ENCODE measurements around the gene MC4R.

Gene MC4R

GRCh38 chr18:60329131-60329530, 43.4 kb downstream of the MC4R start:
- DNase-seq (ENCODE audit: low read depth in 2 of 2, low spot score in 1 of 2): no peak

GRCh38 chr18:60327880-60328279, 44.7 kb downstream of the MC4R start:
- DNase-seq (ENCODE audit: low read depth in 2 of 2, low spot score in 1 of 2): no peak

- DNase-seq (ENCODE audit: low read depth in 2 of 2, low spot score in 1 of 2): no peak
These were observed 50.0 kb downstream of the MC4R start for GRCh38 chr18:60322591-60322990.
